Esophagus squamous epithelium (tissue), 4 donors: ENCODE data around the gene IZUMO1.

Experiments used
- CTCF ChIP-seq, 6 experiments: fragments of 450-650 bp in 4 of 6; fragments of 200-600 bp in 2 of 6; sonication (generic) in 2 of 6; IDR thresholded peaks; one replicate each; pipeline ENCODE4 v1.5.1; 2016 to 2019; ENCODE audit warnings: antibody characterized with exemption in 6 of 6, mild to moderate bottlenecking in 4 of 6, moderate library complexity in 4 of 6
- POLR2A ChIP-seq, 4 donors: fragments of 450-650 bp; IDR thresholded peaks; one replicate each; pipeline ENCODE4 v1.6.1; 2017; ENCODE audit warnings: antibody characterized with exemption in 4 of 4, mild to moderate bottlenecking in 4 of 4, moderate library complexity in 3 of 4

- TF ChIP-seq CTCF (IDR thresholded peaks at IDR 0.05), result no peak
- TF ChIP-seq POLR2A (IDR thresholded peaks at IDR 0.05), result peak in 2 of 4 donors; percentile 33 to 50
Observed at GRCh38 chr19:48740164-48740972, 6.3 kb downstream of the IZUMO1 start, which contains the start of gene RASIP1.
